Caco-2 (cell line): Measurements from ENCODE around the gene UHMK1. TPM values are rescaled to one million over a fixed set of nuclear protein-coding genes. Genes with fewer than 3 reads are reported as not detected.
"Not testable (repeated sequence)": the region's sequence is repeated elsewhere in the genome, so short reads cannot be mapped to it uniquely, and the experiment has no call there.

ENCODE experiments used
- Bru-seq: library from RNA; stranded (reverse); fragments of 400-500 nt; gene quantifications from one replicate; lab custom pipeline; 2021; lab: Mats Ljungman, UMichigan
- BruChase-seq, 2 experiments: library from RNA; stranded (reverse); fragments of 400-500 nt; gene quantifications; one replicate each; lab custom pipeline; 2021; lab: Mats Ljungman, UMichigan
- BruUV-seq: library from RNA; stranded (reverse); fragments of 400-500 nt; replicated peaks from 2 replicates; lab custom pipeline; 2021; lab: Mats Ljungman, UMichigan
- CTCF ChIA-PET: fragments of 300-600 bp; sonication (Branson Sonifier 250); formaldehyde crosslinking; loops from one replicate; lab custom pipeline; 2022; ENCODE audit warnings: antibody characterized with exemption; lab: Charles Lee
- POLR2A ChIA-PET: fragments of 300-600 bp; sonication (Branson Sonifier 250); formaldehyde crosslinking; loops from one replicate; lab custom pipeline; 2022; ENCODE audit warnings: antibody characterized with exemption; lab: Charles Lee
- DNase-seq, 2 experiments: peaks; one replicate each; pipeline versions ENCODE4 v3.0.0 to v3.0.0-alpha.2; 2020 to 2022
- H3K27me3 ChIP-seq: replicated peaks from 2 replicates; pipeline ENCODE4 v1.6.0; 2011; ENCODE audit warnings: low read length; ENCODE audit not compliant: control insufficient read depth, insufficient read depth
- H3K36me3 ChIP-seq: 2 replicates; pipeline ENCODE4 v1.5.1; 2011; ENCODE audit warnings: low read length; ENCODE audit not compliant: control insufficient read depth, insufficient read depth
- H3K4me1 ChIP-seq: fragments of 250-450 bp; sonication (Bioruptor Pico); 2 replicates; pipeline ENCODE4 v1.5.1; 2020; ENCODE audit warnings: mild to moderate bottlenecking
- H3K4me3 ChIP-seq: 2 replicates; pipeline ENCODE4 v1.5.1; 2011; ENCODE audit warnings: low read depth, mild to moderate bottlenecking, control low read depth, low read length
- H3K9me3 ChIP-seq: fragments of 250-450 bp; sonication (Bioruptor Pico); 2 replicates; pipeline ENCODE4 v1.5.1; 2020; ENCODE audit warnings: mild to moderate bottlenecking, moderate library complexity
- H3K27ac Mint-ChIP-seq: one replicate; pipeline ENCODE4 v1.8.0; 2022; ENCODE audit warnings: mixed read lengths; ENCODE audit not compliant: unreplicated experiment
- H3K27me3 Mint-ChIP-seq: one replicate; pipeline ENCODE4 v1.8.0; 2022; ENCODE audit warnings: mixed read lengths; ENCODE audit not compliant: insufficient read depth, unreplicated experiment
- H3K36me3 Mint-ChIP-seq: one replicate; pipeline ENCODE4 v1.8.0; 2022; ENCODE audit warnings: mild to moderate bottlenecking, mixed read lengths; ENCODE audit not compliant: insufficient read depth, unreplicated experiment
- H3K4me1 Mint-ChIP-seq: one replicate; pipeline ENCODE4 v1.8.0; 2022; ENCODE audit warnings: low read depth, mixed read lengths; ENCODE audit not compliant: unreplicated experiment
- H3K4me3 Mint-ChIP-seq: one replicate; pipeline ENCODE4 v1.8.0; 2022; ENCODE audit warnings: mild to moderate bottlenecking, moderate library complexity, mixed read lengths; ENCODE audit not compliant: unreplicated experiment
- H3K9me3 Mint-ChIP-seq: one replicate; pipeline ENCODE4 v1.8.0; 2022; ENCODE audit warnings: mixed read lengths; ENCODE audit not compliant: unreplicated experiment
- intact Hi-C: fragments of 100-400 bp; cut with micrococcal nuclease; formaldehyde crosslinking; loops from one replicate; pipeline ENCODE4 v1.10.0; 2022; ENCODE audit not compliant: unreplicated experiment
- long read RNA-seq: library from polyadenylated mRNA; stranded (forward); transcript quantifications from one replicate; pipeline ENCODE4 v2.0.0, GENCODE V29; 2022
- total RNA-seq: library from RNA; stranded (reverse); gene quantifications from 2 replicates; pipeline ENCODE4 v1.2.3, GENCODE V29; 2022
- TF ChIP-seq, protein P1 (sequence below), 2 experiments: fragments of 200-600 bp in 1 of 2; IDR thresholded peaks; 1 replicate in 1 of 2; 2 replicates in 1 of 2; pipeline versions ENCODE4 v1.5.1 to v1.8.0; 2011 to 2022; ENCODE audit warnings: antibody characterized with exemption in 1 of 2, control low read depth in 1 of 2, inconsistent platforms in 1 of 2, low read depth in 1 of 2, low read length in 1 of 2, mild to moderate bottlenecking in 1 of 2, moderate library complexity in 1 of 2; ENCODE audit not compliant: insufficient read depth in 1 of 2, severe bottlenecking in 1 of 2, unreplicated experiment in 1 of 2

UHMK1 gene, protein sequence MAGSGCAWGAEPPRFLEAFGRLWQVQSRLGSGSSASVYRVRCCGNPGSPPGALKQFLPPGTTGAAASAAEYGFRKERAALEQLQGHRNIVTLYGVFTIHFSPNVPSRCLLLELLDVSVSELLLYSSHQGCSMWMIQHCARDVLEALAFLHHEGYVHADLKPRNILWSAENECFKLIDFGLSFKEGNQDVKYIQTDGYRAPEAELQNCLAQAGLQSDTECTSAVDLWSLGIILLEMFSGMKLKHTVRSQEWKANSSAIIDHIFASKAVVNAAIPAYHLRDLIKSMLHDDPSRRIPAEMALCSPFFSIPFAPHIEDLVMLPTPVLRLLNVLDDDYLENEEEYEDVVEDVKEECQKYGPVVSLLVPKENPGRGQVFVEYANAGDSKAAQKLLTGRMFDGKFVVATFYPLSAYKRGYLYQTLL
- total RNA-seq (23.4 and 24.9 TPM in 2 replicates), Bru-seq, nascent RNA (percentile 88 among the genes with signal in this experiment), BruChase-seq, experiment 1, labeled RNA remaining after a 2-hour chase (percentile 97 among the genes with signal in this experiment), BruChase-seq, experiment 2, labeled RNA remaining after a 6-hour chase (percentile 96 among the genes with signal in this experiment)
- long read RNA-seq, full-length matches to known transcripts = 13 of 22 reads
- long read RNA-seq, partial matches to known transcripts = 2 of 22 reads
- long read RNA-seq, other reads (novel, unspliced or antisense) = 7 of 22 reads

DNA sequence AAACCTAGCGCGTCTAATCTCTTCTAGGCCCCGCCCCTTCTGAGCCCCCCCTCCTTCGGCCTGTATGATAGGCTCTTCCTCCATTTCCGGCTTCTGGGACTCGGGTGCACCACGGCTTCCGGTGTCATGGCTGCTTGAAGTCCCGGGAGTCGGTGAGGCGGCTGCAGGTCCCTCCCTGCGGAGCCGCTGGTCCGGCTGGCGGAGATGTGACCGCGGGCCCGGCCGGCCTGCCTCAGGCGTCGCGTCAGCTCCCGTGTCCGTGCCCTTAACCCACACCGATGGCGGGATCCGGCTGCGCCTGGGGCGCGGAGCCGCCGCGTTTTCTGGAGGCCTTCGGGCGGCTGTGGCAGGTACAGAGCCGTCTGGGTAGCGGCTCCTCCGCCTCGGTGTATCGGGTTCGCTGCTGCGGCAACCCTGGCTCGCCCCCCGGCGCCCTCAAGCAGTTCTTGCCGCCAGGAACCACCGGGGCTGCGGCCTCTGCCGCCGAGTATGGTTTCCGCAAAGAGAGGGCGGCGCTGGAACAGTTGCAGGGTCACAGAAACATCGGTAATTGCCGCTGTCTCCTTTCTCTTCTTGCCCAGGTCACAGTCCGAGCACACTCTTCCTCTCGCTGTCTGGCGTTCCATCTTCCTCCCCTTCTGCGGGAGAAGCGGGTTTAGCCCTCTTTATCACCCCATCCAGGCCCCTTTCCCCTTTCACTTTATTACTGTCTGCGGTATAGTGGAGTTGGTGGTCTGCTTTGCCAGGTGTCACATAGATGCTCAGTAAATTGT, at the start of gene UHMK1:
UHMK1 (plus strand) TSS at position 96 of the 773 bp plus-strand sequence; CDS start at position 279, 183 bp downstream.
- CTCF ChIA-PET = no interaction called here
- intact Hi-C loops = loop anchor here (2.0 to 5.0 kb wide), 2 partner anchors 63 to 141 kb away; partner anchors contain the start of gene UAP1
- no peaks in the 10 kb centered on the region for H3K27me3 ChIP-seq
- peak within 1 kb of the TSS; percentile 80 for H3K4me3 ChIP-seq
- H3K9me3 Mint-ChIP-seq = no peaks in the 10 kb centered on the region
- peak within 1 kb of the TSS; percentile 94 for H3K27ac Mint-ChIP-seq
- no TSS peak for BruUV-seq
- H3K9me3 ChIP-seq = no peaks in the 10 kb centered on the region
- 0 out of 2 replicates have a peak, but pooled peaks cover 3% of the 10 kb centered on the region for H3K4me1 ChIP-seq
- H3K27me3 Mint-ChIP-seq = no peaks in the 10 kb centered on the region
- TF ChIP-seq, protein P1, sequence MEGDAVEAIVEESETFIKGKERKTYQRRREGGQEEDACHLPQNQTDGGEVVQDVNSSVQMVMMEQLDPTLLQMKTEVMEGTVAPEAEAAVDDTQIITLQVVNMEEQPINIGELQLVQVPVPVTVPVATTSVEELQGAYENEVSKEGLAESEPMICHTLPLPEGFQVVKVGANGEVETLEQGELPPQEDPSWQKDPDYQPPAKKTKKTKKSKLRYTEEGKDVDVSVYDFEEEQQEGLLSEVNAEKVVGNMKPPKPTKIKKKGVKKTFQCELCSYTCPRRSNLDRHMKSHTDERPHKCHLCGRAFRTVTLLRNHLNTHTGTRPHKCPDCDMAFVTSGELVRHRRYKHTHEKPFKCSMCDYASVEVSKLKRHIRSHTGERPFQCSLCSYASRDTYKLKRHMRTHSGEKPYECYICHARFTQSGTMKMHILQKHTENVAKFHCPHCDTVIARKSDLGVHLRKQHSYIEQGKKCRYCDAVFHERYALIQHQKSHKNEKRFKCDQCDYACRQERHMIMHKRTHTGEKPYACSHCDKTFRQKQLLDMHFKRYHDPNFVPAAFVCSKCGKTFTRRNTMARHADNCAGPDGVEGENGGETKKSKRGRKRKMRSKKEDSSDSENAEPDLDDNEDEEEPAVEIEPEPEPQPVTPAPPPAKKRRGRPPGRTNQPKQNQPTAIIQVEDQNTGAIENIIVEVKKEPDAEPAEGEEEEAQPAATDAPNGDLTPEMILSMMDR (IDR thresholded peaks at IDR 0.05; ENCODE audit: insufficient read depth in 1 of 2, low read depth in 1 of 2, low read length in 1 of 2, severe bottlenecking in 1 of 2, unreplicated experiment in 1 of 2) = no peak
- peaks cover 15% of the 10 kb centered on the region for H3K36me3 Mint-ChIP-seq
- H3K4me3 Mint-ChIP-seq = peak within 1 kb of the TSS; percentile 93
- POLR2A ChIA-PET = no interaction called here
- no peaks in the 10 kb centered on the region for H3K4me1 Mint-ChIP-seq
- peak; percentile 85 to 90 for DNase-seq
- H3K36me3 ChIP-seq = no peaks in the 10 kb centered on the region; the same call in 1 of the 2 replicates

DNA sequence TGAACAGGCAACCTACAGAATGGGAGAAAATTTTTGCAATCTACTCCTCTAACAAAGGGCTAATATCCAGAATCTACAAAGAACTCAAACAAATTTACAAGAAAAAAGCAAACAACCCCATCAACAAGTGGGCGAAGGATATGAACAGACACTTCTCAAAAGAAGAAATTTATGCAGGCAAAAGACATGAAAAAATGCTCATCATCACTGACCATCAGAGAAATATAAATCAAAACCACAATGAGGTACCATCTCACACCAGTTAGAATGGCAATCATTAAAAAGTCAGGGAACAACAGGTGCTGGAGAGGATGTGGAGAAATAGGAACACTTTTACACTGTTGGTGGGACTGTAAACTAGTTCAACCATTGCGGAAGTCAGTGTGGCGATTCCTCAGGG, 43.3 kb upstream of the UHMK1 start:
- H3K4me3 Mint-ChIP-seq, H3K36me3 ChIP-seq, intact Hi-C loops, H3K27me3 Mint-ChIP-seq, H3K27me3 ChIP-seq, POLR2A ChIA-PET, H3K9me3 Mint-ChIP-seq, H3K4me1 Mint-ChIP-seq, BruUV-seq, H3K27ac Mint-ChIP-seq, H3K4me3 ChIP-seq, DNase-seq, CTCF ChIA-PET, H3K9me3 ChIP-seq, H3K4me1 ChIP-seq, H3K36me3 Mint-ChIP-seq: not testable (repeated sequence)

DNA sequence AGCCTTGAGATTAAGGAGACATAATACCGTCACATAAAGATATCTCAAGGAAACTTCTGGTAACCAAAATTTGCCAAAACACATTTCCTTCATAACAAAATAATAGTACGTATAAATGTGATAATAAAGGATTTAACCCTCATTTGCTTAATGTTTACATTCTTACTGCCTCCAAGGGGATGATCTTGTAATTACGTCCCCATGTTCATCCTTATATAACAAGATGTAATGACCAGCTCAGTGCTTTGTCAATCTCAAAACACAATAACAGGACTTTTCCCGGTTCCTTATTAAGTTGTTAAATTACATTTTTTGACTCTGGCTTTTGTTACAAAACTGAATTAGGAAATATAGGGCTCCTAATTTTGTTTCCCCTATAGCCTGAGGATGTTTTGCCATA, 41.3 kb upstream of the UHMK1 start:
- Mint-ChIP-seq H3K36me3 (no peaks in the 10 kb centered on the region), H3K27me3 (peaks cover 3% of the 10 kb centered on the region), H3K4me1 (no peaks in the 10 kb centered on the region), H3K9me3 (no peaks in the 10 kb centered on the region), H3K4me3 (no peak overlapping the region), H3K27ac (no peak overlapping the region)
- intact Hi-C loops = no loop called here
- ChIA-PET CTCF (no interaction called here), POLR2A (no interaction called here)
- H3K27me3 ChIP-seq = no peaks in the 10 kb centered on the region
- H3K9me3 ChIP-seq = no peaks in the 10 kb centered on the region
- DNase-seq = no peak
- TF ChIP-seq, protein P1 (IDR thresholded peaks at IDR 0.05; ENCODE audit: insufficient read depth in 1 of 2, low read depth in 1 of 2, low read length in 1 of 2, severe bottlenecking in 1 of 2, unreplicated experiment in 1 of 2) = no peak
- BruUV-seq = no TSS peak
- H3K4me3 ChIP-seq = no peak overlapping the region
- H3K4me1 ChIP-seq = no peaks in the 10 kb centered on the region
- no peaks in the 10 kb centered on the region for H3K36me3 ChIP-seq
